WTC11 (cell line): Measurements from ENCODE around the gene ANKMY1. TPM values are rescaled to one million over a fixed set of nuclear protein-coding genes. Genes with fewer than 3 reads are reported as not detected.
A peak's percentile ranks its signal among the peaks of the same experiment; 100 is the strongest.

Experiments used
- ATAC-seq: fragments of 200-7000 bp; cut with Tn5 transposase; 2 replicates; pipeline ENCODE4 v1.10.0; 2021; ENCODE audit warnings: mild to moderate bottlenecking, moderate library complexity
- CTCF ChIA-PET: fragments of 300-600 bp; sonication (Branson Sonifier 250); formaldehyde crosslinking; loops from one replicate; lab custom pipeline; 2021; ENCODE audit warnings: antibody characterized with exemption; lab: Charles Lee
- POLR2A ChIA-PET: fragments of 350-600 bp; sonication (Branson Sonifier 250); formaldehyde crosslinking; loops from one replicate; lab custom pipeline; 2021; ENCODE audit warnings: antibody characterized with exemption; lab: Charles Lee
- DNase-seq: peaks from one replicate; pipeline ENCODE4 v3.0.0; 2021; ENCODE audit warnings: low spot score
- H3K27ac Mint-ChIP-seq: 2 replicates; pipeline ENCODE4 v1.8.0; 2021; ENCODE audit warnings: mixed read lengths
- H3K27me3 Mint-ChIP-seq: 2 replicates; pipeline ENCODE4 v1.8.0; 2021; ENCODE audit warnings: low read depth, mild to moderate bottlenecking, moderate library complexity, mixed read lengths
- H3K36me3 Mint-ChIP-seq: 2 replicates; pipeline ENCODE4 v1.8.0; 2021; ENCODE audit warnings: mixed read lengths
- H3K4me1 Mint-ChIP-seq: 2 replicates; pipeline ENCODE4 v1.8.0; 2022; ENCODE audit warnings: mixed read lengths
- H3K4me3 Mint-ChIP-seq: 2 replicates; pipeline ENCODE4 v1.8.0; 2021; ENCODE audit warnings: mild to moderate bottlenecking, moderate library complexity, mixed read lengths
- H3K9me3 Mint-ChIP-seq: 2 replicates; pipeline ENCODE4 v1.8.0; 2021; ENCODE audit warnings: mixed read lengths
- E2F4 ChIP-seq: sonication (generic); formaldehyde crosslinking; IDR thresholded peaks from 2 replicates; pipeline ENCODE4 v1.8.1; 2022; ENCODE audit warnings: low read depth, mild to moderate bottlenecking, moderate library complexity, missing genetic modification reagents, borderline replicate concordance
- EMX1 ChIP-seq: fragments of 250-450 bp; sonication (Bioruptor Pico); IDR thresholded peaks from 2 replicates; pipeline ENCODE4 v1.8.0; 2021; ENCODE audit warnings: mild to moderate bottlenecking
- FOXP1 ChIP-seq: sonication (generic); formaldehyde crosslinking; IDR thresholded peaks from 2 replicates; pipeline ENCODE4 v1.8.0; 2022; ENCODE audit warnings: missing genetic modification reagents, mild to moderate bottlenecking, moderate library complexity, borderline replicate concordance
- MAX ChIP-seq: sonication (generic); formaldehyde crosslinking; IDR thresholded peaks from 2 replicates; pipeline ENCODE4 v1.8.0; 2022; ENCODE audit warnings: mild to moderate bottlenecking, missing genetic modification reagents
- MLX ChIP-seq: sonication (generic); formaldehyde crosslinking; IDR thresholded peaks from 2 replicates; pipeline ENCODE4 v1.8.1; 2023; ENCODE audit warnings: mild to moderate bottlenecking, missing genetic modification reagents, moderate library complexity
- MYBL2 ChIP-seq: sonication (generic); formaldehyde crosslinking; IDR thresholded peaks from 2 replicates; pipeline ENCODE4 v1.8.1; 2023; ENCODE audit warnings: mild to moderate bottlenecking, moderate library complexity, missing genetic modification reagents
- NFATC4 ChIP-seq: fragments of 250-450 bp; sonication (Bioruptor Pico); IDR thresholded peaks from 2 replicates; pipeline ENCODE4 v1.9.0; 2021; ENCODE audit warnings: mild to moderate bottlenecking
- NR3C1 ChIP-seq: sonication (generic); formaldehyde crosslinking; conservative IDR thresholded peaks from 2 replicates; pipeline ENCODE4 v1.8.1; 2023; ENCODE audit warnings: low read depth, mild to moderate bottlenecking, missing genetic modification reagents
- TCF7 ChIP-seq: sonication (generic); formaldehyde crosslinking; IDR thresholded peaks from 2 replicates; pipeline ENCODE4 v1.8.0; 2022; ENCODE audit warnings: mild to moderate bottlenecking, low read depth, missing genetic modification reagents, moderate library complexity
- TEAD1 ChIP-seq: sonication (generic); formaldehyde crosslinking; IDR thresholded peaks from 2 replicates; pipeline ENCODE4 v1.8.0; 2022; ENCODE audit warnings: mild to moderate bottlenecking, missing genetic modification reagents
- TP53 ChIP-seq: sonication (generic); formaldehyde crosslinking; IDR thresholded peaks from 2 replicates; pipeline ENCODE4 v1.8.1; 2023; ENCODE audit warnings: mild to moderate bottlenecking, missing genetic modification reagents
- USF1 ChIP-seq: sonication (generic); formaldehyde crosslinking; IDR thresholded peaks from 2 replicates; pipeline ENCODE4 v1.8.0; 2022; ENCODE audit warnings: mild to moderate bottlenecking, missing genetic modification reagents
- ZMAT4 ChIP-seq: fragments of 250-450 bp; sonication (Bioruptor Pico); IDR thresholded peaks from 2 replicates; pipeline ENCODE4 v1.9.0; 2021; ENCODE audit warnings: mild to moderate bottlenecking
- ZNF138 ChIP-seq: sonication (generic); formaldehyde crosslinking; conservative IDR thresholded peaks from 2 replicates; pipeline ENCODE4 v1.8.1; 2022; ENCODE audit warnings: mild to moderate bottlenecking, moderate library complexity, missing genetic modification reagents
- ZNF219 ChIP-seq: sonication (generic); formaldehyde crosslinking; IDR thresholded peaks from 2 replicates; pipeline ENCODE4 v1.8.0; 2023; ENCODE audit warnings: missing genetic modification reagents, mild to moderate bottlenecking, borderline replicate concordance
- ZNF232 ChIP-seq: sonication (generic); formaldehyde crosslinking; IDR thresholded peaks from 2 replicates; pipeline ENCODE4 v1.8.0; 2022; ENCODE audit warnings: mild to moderate bottlenecking, missing genetic modification reagents
- ZNF396 ChIP-seq: fragments of 250-450 bp; sonication (Bioruptor Pico); IDR thresholded peaks from 2 replicates; pipeline ENCODE4 v1.8.0; 2021; ENCODE audit warnings: mild to moderate bottlenecking, moderate library complexity, borderline replicate concordance
- ZNF423 ChIP-seq: fragments of 250-450 bp; sonication (Bioruptor Pico); IDR thresholded peaks from 2 replicates; pipeline ENCODE4 v2.1.2; 2022; ENCODE audit warnings: mild to moderate bottlenecking, moderate library complexity
- ZNF512 ChIP-seq: sonication (generic); formaldehyde crosslinking; IDR thresholded peaks from 2 replicates; pipeline ENCODE4 v1.8.1; 2022; ENCODE audit warnings: missing genetic modification reagents, borderline replicate concordance
- ZNF532 ChIP-seq: fragments of 250-450 bp; sonication (Bioruptor Pico); IDR thresholded peaks from 2 replicates; pipeline ENCODE4 v1.9.0; 2021; ENCODE audit warnings: mild to moderate bottlenecking, borderline replicate concordance
- total RNA-seq: library from RNA; stranded (reverse); gene quantifications from 3 replicates; pipeline ENCODE4 v1.2.3, GENCODE V29; 2021
- TF ChIP-seq, protein P1 (sequence below): sonication (generic); formaldehyde crosslinking; IDR thresholded peaks from 2 replicates; pipeline ENCODE4 v1.8.0; 2022; ENCODE audit warnings: mild to moderate bottlenecking, missing genetic modification reagents
- TF ChIP-seq, protein P2 (sequence below): sonication (generic); formaldehyde crosslinking; conservative IDR thresholded peaks from 2 replicates; pipeline ENCODE4 v1.8.1; 2022; ENCODE audit warnings: mild to moderate bottlenecking, missing genetic modification reagents

Gene ANKMY1
- total RNA-seq, 1 experiment from 2014 or later, result 4.6 TPM

DNA sequence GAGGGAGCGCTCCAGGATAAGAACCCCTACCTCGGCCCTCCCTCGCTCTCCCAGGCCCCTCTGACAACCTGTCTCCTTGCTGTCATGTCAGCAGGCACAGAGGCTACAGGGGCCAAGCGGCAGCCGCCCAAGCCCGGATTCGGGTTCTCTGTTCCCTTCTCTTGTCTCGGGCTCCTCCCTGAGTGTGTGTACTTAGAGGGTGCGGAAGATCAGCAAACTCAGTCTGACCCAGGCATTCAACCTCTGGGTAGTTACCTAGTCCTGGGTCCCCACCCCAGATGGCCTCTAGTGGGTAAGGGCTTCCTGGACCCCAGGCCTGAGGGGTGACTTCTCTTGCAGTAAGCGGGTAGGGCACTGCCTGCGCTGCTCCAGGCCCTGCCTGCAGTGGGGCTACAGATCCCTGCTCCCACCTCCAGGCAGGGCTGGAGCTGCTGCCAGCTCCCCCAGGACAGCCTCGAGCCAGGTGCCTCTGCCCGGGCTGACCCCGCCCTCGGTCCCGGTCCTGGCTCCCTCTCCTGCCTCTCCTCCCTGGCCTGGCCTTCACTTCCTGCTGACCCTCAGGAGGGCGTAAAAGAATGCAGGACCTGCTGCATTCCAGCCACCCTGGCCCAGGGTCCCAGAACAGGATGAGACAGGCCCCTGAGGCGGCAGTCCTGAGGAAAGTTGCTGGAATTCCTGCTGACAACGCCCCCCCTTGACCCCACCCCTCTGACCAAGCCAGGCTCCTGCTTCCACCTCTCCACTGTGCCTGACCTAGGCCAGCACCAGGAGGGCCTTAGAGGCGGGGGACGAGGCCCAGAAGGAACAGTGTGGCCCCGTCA, 100.4 kb downstream of the ANKMY1 start:
- Mint-ChIP-seq H3K4me3 (no peak overlapping the region), H3K4me1 (peaks cover 30% of the 10 kb centered on the region), H3K27me3 (peaks cover 29% of the 10 kb centered on the region), H3K27ac (peak overlapping the region; percentile 57; the same call in 1 of the 2 replicates)
- ATAC-seq, result peak; percentile 60
- TF ChIP-seq, protein P1, sequence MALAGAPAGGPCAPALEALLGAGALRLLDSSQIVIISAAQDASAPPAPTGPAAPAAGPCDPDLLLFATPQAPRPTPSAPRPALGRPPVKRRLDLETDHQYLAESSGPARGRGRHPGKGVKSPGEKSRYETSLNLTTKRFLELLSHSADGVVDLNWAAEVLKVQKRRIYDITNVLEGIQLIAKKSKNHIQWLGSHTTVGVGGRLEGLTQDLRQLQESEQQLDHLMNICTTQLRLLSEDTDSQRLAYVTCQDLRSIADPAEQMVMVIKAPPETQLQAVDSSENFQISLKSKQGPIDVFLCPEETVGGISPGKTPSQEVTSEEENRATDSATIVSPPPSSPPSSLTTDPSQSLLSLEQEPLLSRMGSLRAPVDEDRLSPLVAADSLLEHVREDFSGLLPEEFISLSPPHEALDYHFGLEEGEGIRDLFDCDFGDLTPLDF (CRISPR knock-in tag), result no peak
- TF ChIP-seq MAX (peak; percentile 50; the same call in 1 of the 2 replicates), E2F4 (no peak), FOXP1 (CRISPR knock-in tag) (no peak), ZNF232 (CRISPR knock-in tag) (no peak), EMX1 (CRISPR knock-in tag) (no peak), ZNF423 (CRISPR knock-in tag) (peak; percentile 56; the same call in 1 of the 2 replicates), TEAD1 (CRISPR knock-in tag) (peak; percentile 56; the same call in 1 of the 2 replicates), MYBL2 (no peak), ZNF532 (CRISPR knock-in tag) (no peak), NR3C1 (CRISPR knock-in tag) (no peak), TCF7 (no peak), TP53 (CRISPR knock-in tag) (no peak), ZNF396 (CRISPR knock-in tag) (no peak)
- TF ChIP-seq, protein P2, sequence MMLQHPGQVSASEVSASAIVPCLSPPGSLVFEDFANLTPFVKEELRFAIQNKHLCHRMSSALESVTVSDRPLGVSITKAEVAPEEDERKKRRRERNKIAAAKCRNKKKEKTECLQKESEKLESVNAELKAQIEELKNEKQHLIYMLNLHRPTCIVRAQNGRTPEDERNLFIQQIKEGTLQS (CRISPR knock-in tag), result no peak
- TF ChIP-seq, all 79 proteins: peak for 3
- POLR2A ChIA-PET, result no interaction called here
- CTCF ChIA-PET, result interaction anchor here (0.9 to 4.9 kb wide), 3 partner anchors 10 to 57 kb away, joined by 3 to 21 read pairs (median 5); no protein-coding TSS in a partner anchor
- no peaks in the 10 kb centered on the region for H3K36me3 Mint-ChIP-seq
- no peaks in the 10 kb centered on the region for H3K9me3 Mint-ChIP-seq
- peak; percentile 75 for DNase-seq

DNA sequence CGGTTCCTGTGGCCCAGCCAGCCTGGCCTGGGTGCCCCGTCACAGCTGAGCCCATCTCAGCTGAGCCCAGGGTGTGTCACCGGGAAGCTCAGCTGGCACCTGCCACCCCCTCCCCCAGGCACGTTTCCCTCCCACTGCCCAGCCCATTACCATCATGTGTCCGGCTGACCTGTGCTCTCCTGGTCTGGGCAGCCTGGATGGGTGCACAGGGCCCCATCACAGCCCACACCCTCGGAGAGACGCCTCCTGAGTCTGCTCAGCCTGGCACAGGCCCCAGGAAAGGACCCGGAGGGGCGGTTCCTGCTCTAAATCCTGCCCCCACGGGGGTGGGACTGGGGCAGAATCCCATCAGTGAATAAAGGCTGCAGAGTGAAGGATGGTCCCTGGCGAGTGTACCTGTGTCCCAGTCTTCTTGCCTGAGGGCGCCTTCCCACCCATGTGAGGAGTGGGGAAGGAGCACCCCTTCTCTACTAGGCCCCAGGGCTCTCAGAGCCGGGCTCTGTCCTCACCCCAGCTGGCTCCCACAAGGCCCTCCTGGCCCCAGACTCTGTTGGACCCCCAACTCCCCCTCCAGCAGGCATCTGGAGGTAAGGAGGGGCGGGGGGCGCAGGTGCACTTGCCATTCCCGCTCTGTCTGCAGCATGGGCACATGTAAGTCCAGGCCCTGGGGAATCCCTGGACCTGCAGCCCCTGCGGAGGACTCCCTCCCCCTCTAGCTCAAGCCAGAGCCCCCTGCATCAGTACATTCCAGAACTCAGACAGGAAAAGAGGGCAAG, 101.2 kb downstream of the ANKMY1 start:
- POLR2A ChIA-PET, result interaction anchor here (0.6 kb wide), 1 partner anchor 70 kb away, joined by 4 read pairs; no protein-coding TSS in a partner anchor
- TF ChIP-seq ZNF512 (CRISPR knock-in tag) (no peak), USF1 (no peak), ZMAT4 (no peak), NFATC4 (no peak), FOXP1 (CRISPR knock-in tag) (no peak), ZNF219 (CRISPR knock-in tag) (no peak), MLX (CRISPR knock-in tag) (no peak), ZNF138 (CRISPR knock-in tag) (no peak)

More for the DNA sequence above, 101.2 kb downstream of the ANKMY1 start:
- Mint-ChIP-seq H3K27ac (no peak overlapping the region), H3K27me3 (peaks cover 34% of the 10 kb centered on the region), H3K9me3 (no peaks in the 10 kb centered on the region), H3K36me3 (no peaks in the 10 kb centered on the region), H3K4me1 (peaks cover 35% of the 10 kb centered on the region), H3K4me3 (peak overlapping the region; percentile 48)
- ATAC-seq (no peak), DNase-seq (no peak)
- CTCF ChIA-PET, result interaction anchor here (0.7 to 4.9 kb wide), 8 partner anchors 10 to 307 kb away, joined by 3 to 21 read pairs (median 4); partner anchors contain the start of gene CAPN10
